Measurements from ENCODE around the gene APBA2.

The APBA2 gene

DNA sequence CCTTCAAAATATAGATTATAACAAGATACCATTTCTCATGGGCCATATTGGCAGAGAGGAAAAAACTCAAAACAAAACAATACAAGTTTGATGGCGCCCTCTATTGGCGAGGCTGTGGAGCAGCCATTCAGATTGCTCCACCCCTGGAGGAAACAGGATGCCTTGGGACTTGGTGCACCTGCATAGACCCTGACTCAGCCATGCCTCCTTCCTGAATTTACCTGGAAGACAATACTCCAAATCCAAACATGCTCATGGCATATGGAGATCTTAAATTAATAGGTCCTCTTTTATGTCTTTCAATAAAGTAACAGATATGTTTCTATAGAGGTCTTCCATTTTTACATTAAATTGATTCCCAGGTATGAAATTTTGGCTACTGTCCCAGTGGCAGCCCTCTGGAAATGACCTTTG is 90.0 kb downstream of the APBA2 start:
- TF ChIP-seq CTCF (IDR thresholded peaks at IDR 0.05; ENCODE audit: control extremely low read depth, extremely low read depth, low read depth, missing control alignments): peak; percentile 83
- ChIA-PET CTCF (interaction anchor here (1.3 to 1.5 kb wide), 2 partner anchors 10 to 27 kb away, joined by 3 to 4 read pairs; no protein-coding TSS in a partner anchor), POLR2A (no interaction called here)
- DNase-seq (ENCODE audit: extremely low spot score): peak; percentile 63

- ChIA-PET CTCF (interaction anchor here (1.3 kb wide), 1 partner anchor 36 kb away, joined by 4 read pairs; no protein-coding TSS in a partner anchor), POLR2A (no interaction called here)
- no peak for TF ChIP-seq CTCF (IDR thresholded peaks at IDR 0.05; ENCODE audit: control extremely low read depth, extremely low read depth, low read depth, missing control alignments)
- DNase-seq (ENCODE audit: extremely low spot score): no peak
These were observed 91.7 kb downstream of the APBA2 start for GRCh38 chr15:28977377-28978010.

DNA sequence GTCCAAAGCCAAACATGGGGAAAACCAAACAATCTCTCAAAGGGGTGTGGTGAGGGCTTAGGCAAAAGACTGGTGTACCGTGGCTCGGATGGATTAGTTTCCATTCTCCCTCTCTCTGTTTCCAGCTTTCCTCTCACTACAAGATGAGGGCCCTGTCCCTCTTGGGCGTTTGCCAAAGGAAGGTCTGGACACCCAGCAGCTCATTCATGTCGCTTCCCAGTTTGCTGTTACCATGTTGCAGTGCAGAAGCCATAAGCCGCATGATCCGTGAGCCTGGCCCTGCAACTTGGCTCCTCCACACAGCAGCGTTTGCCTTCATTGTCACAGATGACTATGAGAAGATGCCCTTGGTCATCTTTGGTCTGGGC is 92.2 kb downstream of the APBA2 start:
- POLR2A ChIA-PET: no interaction called here
- TF ChIP-seq CTCF (IDR thresholded peaks at IDR 0.05; ENCODE audit: control extremely low read depth, extremely low read depth, low read depth, missing control alignments): no peak
- CTCF ChIA-PET: interaction anchor here (1.3 to 1.5 kb wide), 2 partner anchors 23 to 37 kb away, joined by 4 to 5 read pairs; no protein-coding TSS in a partner anchor
- no peak for DNase-seq (ENCODE audit: extremely low spot score)

- TF ChIP-seq CTCF (IDR thresholded peaks at IDR 0.05; ENCODE audit: control extremely low read depth, extremely low read depth, low read depth, missing control alignments): no peak
- POLR2A ChIA-PET: no interaction called here
- CTCF ChIA-PET: interaction anchor here (1.3 to 1.5 kb wide), 2 partner anchors 23 to 37 kb away, joined by 4 to 5 read pairs; no protein-coding TSS in a partner anchor
- no peak for DNase-seq (ENCODE audit: extremely low spot score)
These were observed 92.9 kb downstream of the APBA2 start for GRCh38 chr15:28978661-28979060.

DNA sequence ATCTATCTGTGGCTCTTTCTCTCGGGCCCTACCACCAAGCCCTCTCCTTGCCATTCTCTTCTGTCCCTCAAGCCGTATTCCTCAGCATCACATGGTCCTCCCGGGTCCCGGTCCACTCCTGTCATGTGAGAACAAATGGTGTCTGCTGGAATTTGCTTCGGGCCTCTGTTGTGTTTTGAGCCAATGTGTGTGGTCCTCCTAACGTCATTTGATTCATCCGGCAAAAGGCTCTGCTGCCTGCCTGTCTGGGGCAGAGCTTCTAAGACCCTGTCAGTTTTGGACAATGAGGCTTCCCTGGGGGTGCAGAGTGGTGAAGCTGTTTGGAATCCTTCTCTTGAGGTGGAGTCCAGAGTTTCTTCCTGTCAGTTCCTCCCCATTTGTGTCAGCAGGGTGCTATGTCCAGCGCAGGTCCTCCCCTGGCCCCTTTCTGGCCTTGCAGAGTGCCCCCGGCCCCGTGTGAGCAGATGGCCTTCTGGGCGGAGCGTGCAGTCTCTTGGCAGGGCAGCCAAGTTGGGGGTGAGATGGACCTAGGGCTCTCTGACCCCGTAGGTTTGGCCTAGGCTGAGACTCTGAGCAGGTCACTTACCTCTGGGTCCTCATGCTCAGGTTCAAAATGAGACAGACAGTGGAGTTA is 93.6 kb downstream of the APBA2 start:
- no peak for DNase-seq (ENCODE audit: extremely low spot score)
- no peak for TF ChIP-seq CTCF (IDR thresholded peaks at IDR 0.05; ENCODE audit: control extremely low read depth, extremely low read depth, low read depth, missing control alignments)
- POLR2A ChIA-PET: no interaction called here
- CTCF ChIA-PET: interaction anchor here (1.5 kb wide), 1 partner anchor 24 kb away, joined by 5 read pairs; no protein-coding TSS in a partner anchor

GRCh38 chr15:28980709-28981350 is 95.1 kb downstream of the APBA2 start:
- ChIA-PET CTCF (no interaction called here), POLR2A (no interaction called here)
- DNase-seq (ENCODE audit: extremely low spot score): no peak
- no peak for TF ChIP-seq CTCF (IDR thresholded peaks at IDR 0.05; ENCODE audit: control extremely low read depth, extremely low read depth, low read depth, missing control alignments)
